ENCODE data around the gene EMC9.

The EMC9 gene

DNA sequence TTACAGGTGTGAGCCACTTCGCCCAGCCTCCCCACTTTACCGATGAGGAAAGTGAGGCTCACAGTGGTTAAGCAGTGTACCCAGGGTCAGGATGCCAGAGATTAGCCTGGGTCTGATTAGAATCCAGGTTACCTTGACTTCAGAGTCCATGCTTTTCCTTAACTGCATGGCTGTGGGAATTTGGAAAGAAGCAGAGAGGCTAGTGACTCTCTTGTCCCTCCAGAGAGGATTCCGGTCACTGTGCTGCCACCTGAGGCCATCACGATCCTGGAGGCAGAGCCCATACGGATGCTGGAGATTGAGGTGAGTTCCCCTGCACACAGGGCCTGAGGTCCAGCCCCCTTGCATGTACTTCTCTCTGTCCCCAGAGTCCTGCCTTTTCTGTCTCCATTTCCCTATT lies 35.2 kb upstream of the EMC9 start:
- DNase-seq = no peak

GRCh38 chr14:24172871-24173281 lies 31.5 kb upstream of the EMC9 start:
- no peak for DNase-seq

GRCh38 chr14:24172261-24172860 lies 31.0 kb upstream of the EMC9 start:
- peak; percentile 33 for DNase-seq

GRCh38 chr14:24171422-24172260 lies 30.2 kb upstream of the EMC9 start, which contains the start of gene REC8:
TSS of gene REC8 (plus strand) at chr14:24172080. CDS start at chr14:24172553, 473 bp downstream.
- DNase-seq = peak; percentile 98

- DNase-seq = no peak
Observed at GRCh38 chr14:24167469-24168114, 26.2 kb upstream of the EMC9 start.

DNA sequence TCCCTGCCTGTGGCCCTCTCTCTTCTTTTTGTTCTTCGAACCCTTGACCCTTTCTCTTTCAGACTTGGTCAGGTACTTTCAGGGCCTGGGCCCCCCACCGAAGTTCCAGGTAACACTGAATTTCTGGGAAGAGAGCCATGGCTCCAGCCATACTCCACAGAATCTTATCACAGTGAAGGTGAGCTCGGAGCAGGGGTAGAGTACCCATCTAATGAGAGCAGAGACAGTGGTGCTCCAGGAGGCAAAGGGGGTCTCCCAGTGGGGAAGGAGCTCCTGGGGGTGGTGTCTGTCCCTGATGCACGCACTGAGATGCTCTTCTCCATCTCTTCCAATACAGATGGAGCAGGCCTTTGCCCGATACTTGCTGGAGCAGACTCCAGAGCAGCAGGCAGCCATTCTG lies 24.4 kb upstream of the EMC9 start:
- no peak for DNase-seq

- DNase-seq = no peak
Observed at GRCh38 chr14:24164518-24164991, 23.2 kb upstream of the EMC9 start.

DNA sequence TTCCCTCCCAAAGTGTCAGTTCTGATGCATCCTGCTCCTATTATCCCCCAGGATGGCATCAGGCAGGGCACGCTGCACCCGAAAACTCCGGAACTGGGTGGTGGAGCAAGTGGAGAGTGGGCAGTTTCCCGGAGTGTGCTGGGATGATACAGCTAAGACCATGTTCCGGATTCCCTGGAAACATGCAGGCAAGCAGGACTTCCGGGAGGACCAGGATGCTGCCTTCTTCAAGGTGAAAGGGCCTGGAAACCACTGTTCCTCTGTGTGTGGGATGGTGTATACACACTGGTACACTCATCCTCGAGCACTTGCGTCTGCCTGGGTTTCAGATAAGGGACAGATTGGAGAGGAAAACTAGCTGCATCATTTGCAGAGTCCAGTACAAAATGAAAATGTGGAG lies 20.7 kb upstream of the EMC9 start:
- no peak for DNase-seq

- peak; percentile 92 for DNase-seq
Observed at GRCh38 chr14:24160850-24161804, 19.7 kb upstream of the EMC9 start, which contains the start of gene IRF9. TSS of gene IRF9 (plus strand) at chr14:24161265. CDS start at chr14:24162145, 880 bp downstream.

GRCh38 chr14:24160499-24160849 lies 19.1 kb upstream of the EMC9 start:
- DNase-seq = no peak

- no peak for DNase-seq
Observed at GRCh38 chr14:24159777-24160498, 18.5 kb upstream of the EMC9 start.

- no peak for DNase-seq
Observed at GRCh38 chr14:24157331-24157730, 15.9 kb upstream of the EMC9 start.

GRCh38 chr14:24156840-24157239 lies 15.4 kb upstream of the EMC9 start:
- DNase-seq = no peak

- no peak for DNase-seq
Observed at GRCh38 chr14:24155100-24155499, 13.7 kb upstream of the EMC9 start.

DNA sequence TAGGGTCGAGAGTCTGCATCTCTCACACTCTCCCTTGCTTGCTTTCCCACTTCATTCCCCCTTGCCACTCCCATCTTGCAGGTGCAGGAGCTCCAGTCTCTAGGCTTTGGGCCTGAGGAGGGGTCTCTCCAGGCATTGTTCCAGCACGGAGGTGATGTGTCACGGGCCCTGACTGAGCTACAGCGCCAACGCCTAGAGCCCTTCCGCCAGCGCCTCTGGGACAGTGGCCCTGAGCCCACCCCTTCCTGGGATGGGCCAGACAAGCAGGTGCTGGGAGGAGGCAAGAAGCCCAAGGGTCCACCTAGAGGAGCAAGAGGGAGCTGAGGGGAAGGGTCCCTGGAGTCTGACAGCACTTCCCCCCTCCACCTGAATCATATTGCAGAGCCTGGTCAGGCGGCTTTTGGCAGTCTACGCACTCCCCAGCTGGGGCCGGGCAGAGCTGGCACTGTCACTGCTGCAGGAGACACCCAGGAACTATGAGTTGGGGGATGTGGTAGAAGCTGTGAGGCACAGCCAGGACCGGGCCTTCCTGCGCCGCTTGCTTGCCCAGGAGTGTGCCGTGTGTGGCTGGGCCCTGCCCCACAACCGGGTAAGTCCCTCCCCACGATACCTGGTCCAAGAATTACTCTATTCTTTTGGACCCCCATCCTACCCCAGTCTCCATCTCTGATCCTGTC lies 10.2 kb upstream of the EMC9 start:
- DNase-seq = no peak

DNA sequence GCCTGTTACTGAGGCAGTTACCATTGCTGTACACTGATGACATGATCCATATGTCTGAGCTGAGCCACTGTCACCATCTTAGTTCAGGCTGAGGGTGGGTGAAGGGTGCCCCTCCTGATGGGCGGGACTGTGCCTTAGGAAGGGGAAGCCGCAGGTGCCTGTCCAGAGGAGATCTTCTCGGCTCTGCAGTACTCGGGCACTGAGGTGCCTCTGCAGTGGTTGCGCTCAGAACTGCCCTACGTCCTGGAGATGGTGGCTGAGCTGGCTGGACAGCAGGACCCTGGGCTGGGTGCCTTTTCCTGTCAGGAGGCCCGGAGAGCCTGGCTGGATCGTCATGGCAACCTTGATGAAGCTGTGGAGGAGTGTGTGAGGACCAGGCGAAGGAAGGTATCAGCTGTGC lies 9.6 kb upstream of the EMC9 start:
- no peak for DNase-seq

GRCh38 chr14:24150567-24150966 lies 9.2 kb upstream of the EMC9 start:
- no peak for DNase-seq

DNA sequence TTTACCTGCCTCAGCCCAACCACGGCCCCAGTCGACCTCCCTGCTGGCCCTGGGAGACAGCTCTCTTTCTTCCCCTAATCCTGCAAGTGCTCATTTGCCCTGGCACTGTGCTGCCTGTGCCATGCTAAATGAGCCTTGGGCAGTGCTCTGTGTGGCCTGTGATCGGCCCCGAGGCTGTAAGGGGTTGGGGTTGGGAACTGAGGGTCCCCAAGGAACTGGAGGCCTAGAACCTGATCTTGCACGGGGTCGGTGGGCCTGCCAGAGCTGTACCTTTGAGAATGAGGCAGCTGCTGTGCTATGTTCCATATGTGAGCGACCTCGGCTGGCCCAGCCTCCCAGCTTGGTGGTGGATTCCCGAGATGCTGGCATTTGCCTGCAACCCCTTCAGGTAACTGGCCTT lies 8.7 kb upstream of the EMC9 start:
- DNase-seq = no peak

GRCh38 chr14:24149302-24149969 lies 8.0 kb upstream of the EMC9 start:
- no peak for DNase-seq

- peak; percentile 33 for DNase-seq
Observed at GRCh38 chr14:24147761-24148428, 6.5 kb upstream of the EMC9 start.
